ENCODE data around the gene MED12.
"Not testable (repeated sequence)": the region's sequence is repeated elsewhere in the genome, so short reads cannot be mapped to it uniquely, and the experiment has no call there.

MED12 gene

DNA sequence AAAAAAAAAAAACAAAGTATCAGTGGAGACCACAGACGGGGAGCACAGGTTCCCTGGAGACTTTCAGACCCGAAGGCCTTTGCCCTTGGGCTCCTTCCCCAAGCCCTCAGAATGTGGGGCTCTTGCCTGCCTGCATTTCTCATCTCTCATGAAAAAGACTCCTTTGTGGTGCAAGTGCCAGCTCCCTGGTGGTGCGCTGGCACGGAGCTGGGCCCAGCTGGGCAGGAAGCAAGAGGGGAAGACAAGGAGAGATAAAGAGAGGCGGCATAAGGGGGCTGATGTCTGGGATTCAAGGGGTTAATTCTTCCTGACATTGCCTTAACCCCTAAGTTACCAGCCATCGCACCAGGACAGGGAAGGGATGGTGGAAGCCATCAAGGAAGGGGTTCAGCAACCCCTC, 48.1 kb downstream of the MED12 start:
- DNase-seq: no peak

DNA sequence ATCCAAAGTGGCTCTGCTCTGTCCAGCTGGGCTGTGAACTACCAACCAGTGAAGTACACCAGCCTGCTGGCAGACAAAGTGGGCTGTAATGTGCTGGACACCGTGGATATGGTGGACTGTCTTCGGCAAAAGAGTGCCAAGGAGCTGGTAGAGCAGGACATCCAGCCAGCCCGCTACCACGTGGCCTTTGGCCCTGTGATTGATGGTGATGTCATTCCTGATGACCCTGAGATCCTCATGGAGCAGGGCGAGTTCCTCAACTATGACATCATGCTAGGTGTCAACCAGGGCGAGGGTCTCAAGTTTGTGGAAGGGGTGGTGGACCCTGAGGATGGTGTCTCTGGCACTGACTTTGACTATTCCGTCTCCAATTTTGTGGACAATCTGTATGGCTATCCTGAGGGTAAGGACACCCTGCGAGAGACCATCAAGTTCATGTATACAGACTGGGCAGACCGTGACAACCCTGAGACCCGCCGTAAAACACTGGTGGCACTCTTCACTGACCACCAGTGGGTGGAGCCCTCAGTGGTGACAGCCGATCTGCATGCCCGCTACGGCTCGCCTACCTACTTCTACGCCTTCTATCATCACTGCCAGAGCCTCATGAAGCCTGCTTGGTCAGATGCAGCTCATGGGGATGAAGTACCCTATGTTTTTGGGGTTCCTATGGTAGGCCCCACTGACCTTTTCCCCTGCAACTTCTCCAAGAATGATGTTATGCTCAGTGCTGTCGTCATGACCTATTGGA, 48.8 kb downstream of the MED12 start:
- DNase-seq: no peak

DNA sequence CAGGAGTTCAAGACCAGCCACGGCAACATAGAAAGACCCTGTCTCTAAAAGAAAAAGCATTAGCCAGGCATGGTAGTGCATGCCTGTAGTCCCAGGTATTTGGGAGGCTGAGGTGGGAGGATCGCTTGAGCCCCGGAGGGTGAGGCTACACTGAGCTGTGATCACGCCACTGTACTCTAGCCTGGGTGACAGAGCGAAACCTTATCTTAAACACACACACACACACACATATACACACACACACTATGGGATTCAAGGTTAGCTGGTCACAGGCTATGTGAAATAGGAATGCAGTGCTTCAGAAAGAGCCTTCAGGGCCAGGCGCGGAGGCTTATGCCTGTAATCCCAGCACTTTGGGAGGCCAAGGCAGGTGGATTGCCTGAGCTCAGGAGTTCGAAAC, 49.7 kb downstream of the MED12 start:
- no peak for DNase-seq

DNA sequence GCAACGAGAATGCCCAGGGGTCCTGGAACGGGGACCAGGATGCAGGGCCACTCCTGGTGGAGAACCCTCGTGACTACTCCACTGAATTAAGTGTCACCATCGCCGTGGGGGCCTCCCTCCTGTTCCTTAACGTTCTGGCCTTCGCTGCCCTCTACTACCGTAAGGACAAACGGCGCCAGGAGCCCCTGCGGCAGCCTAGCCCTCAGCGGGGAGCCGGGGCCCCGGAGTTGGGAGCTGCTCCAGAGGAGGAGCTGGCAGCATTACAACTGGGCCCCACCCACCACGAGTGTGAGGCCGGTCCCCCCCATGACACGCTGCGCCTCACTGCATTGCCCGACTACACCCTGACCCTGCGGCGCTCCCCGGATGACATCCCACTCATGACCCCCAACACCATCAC, 51.2 kb downstream of the MED12 start:
- no peak for DNase-seq

DNA sequence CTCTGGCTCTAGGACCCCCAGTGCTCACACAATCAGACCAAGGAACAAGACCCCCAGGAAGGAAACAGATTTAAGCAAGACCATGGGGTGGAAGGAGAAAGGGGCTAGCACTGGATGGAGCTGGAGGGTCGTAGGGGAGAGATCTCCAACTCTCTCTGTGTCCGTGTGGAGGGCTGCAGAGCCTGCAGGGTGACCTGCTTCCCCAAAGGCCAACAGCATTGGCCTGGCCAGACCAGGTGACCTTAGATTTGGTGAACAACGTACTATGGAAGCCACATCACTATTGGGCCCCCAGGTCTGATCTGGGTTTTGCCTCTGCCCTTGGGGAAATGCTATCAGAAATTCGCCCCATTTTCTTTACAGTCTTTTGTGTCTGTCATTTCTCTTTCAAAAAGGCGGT, 52.3 kb downstream of the MED12 start:
- DNase-seq: no peak

DNA sequence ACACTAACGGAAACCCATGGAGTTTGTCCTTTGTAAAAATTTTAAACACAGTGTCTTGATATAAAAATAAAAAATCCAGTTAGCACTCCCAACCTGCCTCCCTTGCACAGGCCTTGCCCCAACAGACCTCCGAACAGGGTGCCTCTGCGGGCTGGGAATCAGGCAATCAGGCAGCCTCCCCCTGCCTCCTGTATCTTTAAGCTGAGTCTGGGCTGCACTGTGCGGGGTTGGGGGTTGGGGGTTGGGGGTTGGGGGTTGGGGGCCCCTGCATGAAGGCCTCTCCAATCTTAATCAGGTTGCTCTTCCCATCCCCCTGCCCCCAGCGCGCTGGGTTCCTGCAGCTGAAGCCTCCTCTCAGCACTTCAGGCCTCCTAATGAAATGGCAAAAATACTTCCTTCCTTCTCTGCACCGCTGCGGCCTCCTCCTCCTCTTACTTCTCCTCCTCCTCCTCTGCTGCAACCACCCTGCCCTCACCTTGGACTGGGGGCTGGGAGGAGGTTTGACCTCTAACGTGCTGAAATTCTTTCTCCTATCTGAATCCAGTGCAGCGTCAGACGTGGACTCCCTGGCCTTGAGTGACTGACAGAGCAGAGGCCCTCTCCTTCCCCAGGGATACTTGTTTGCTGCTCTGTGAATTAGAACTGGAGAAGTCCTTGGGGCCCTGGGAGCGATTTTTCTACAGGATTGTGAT, 52.9 kb downstream of the MED12 start:
- no peak for DNase-seq

DNA sequence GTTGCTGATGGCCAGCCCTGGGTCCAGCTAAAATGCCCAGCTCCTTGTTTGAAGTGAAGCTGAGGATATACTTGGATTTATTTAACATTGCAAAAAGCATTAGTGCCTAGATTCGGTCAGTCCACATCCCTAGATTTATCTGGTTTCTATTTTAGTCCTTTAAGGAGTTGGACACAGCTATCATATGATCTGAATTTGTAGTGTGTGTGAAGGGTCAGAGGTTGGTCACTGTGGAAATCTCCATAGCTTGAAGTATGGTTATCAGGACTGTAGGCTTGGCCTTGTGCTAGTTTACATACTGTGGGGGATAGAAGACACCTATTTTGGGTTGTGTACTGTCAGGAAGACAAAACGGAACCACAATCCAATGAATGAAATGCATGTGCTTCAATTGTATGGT, 55.0 kb downstream of the MED12 start:
- no peak for DNase-seq

DNA sequence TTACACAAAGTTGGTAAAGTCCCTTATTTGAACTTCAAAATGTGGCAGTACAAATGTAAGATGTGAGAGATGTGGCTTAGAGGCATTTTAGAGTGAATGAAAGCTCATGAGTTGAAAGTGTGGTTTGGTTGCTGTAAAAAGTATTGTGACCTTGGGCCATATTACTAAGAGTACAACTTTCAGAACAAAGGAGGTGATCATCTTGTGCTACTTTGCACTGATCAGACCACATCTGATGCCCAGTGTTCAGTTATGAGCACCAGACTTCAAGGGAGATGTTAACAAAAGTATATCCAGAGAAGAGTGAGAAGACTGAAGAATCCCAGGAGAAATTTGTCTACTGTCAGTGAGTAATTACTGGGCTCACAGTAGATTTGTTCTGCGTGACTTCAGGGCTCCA, 56.4 kb downstream of the MED12 start:
- no peak for DNase-seq

DNA sequence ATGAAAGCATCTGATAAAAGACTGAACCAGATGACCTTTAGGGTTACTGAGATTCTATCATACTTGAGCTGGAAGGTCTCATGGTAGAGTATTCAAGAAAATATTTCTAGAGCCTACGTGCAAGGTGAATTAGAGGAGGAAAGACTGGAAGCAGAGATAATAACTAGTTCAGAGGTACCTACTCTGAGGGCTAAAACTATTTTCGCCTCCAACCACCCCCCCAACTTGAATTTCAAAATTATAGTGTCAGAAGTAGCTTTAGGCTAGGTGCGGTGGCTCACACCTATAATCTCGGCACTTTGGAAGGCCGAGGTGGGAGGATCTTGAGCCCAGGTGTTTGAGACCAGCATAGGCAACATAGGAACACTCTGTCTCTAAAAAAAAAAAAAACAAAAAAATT, 57.1 kb downstream of the MED12 start:
- no peak for DNase-seq

DNA sequence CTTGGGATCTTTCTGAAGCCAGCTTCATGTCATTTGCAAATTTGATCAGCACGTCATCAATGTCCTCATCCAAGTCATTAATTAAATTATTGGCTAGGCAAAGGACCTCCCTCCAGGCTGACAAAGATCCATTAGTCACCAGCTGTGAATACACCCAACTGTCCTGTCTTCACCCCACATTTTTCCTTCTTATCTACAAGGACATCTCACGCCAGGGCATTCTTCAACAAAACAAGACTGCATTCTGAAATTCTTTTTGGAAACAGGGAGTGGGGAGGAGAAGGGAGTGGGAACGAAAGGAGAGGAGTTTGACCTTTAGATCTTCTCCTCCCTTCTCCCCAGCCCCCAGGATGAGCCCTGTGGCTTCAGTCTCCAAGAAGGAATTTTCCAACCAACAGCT, 58.9 kb downstream of the MED12 start:
- DNase-seq: no peak

DNA sequence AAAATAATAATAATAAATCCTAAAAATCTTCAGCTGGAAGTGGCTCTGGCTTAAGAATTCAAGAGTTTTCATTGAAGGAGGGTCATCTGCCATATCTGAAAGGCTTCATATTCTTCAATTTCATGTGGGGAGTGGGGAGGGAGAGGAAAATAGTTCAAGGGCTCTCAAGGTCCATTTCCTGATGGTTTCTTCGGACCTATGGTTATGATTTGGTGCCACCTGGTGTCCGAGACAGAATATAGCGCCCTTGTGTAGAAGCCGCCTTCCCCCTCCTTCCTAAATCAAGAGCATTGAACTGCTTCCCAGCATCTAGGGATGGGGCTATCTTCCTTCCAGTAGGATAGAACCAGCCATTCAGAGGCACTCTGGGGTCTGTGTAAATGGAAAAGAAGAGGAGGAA, 60.5 kb downstream of the MED12 start:
- DNase-seq: no peak

DNA sequence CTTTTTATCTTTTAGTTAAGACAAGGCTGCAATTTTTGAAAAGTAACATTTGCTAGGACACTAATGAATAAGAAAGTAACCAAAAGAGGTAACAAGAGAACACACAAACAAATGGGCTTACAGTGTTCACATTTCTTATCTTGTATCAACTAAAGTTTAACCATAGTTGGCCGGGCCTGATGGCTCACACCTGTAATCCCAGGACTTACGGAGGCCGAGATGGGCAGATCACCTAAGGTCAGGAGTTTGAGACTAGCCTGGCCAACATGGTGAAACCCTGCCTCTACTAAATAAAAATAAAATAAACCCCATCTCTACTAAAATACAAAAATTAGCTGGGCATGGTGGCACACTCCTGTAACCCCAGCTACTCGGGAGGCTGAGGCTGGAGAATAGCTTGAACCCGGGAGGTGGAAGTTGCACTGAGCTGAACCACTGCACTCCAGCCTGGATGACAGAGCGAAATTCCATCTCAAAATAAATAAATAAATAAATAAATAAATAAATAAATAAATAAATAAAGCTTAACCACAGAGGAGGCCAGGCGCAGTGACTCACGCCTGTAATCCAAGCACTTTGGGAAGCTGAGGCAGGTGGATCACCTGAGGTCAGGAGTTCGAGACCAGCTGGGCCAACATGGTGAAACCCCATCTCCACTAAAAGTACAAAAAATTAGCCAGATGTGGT, 62.3 kb downstream of the MED12 start:
- DNase-seq: not testable (repeated sequence)

DNA sequence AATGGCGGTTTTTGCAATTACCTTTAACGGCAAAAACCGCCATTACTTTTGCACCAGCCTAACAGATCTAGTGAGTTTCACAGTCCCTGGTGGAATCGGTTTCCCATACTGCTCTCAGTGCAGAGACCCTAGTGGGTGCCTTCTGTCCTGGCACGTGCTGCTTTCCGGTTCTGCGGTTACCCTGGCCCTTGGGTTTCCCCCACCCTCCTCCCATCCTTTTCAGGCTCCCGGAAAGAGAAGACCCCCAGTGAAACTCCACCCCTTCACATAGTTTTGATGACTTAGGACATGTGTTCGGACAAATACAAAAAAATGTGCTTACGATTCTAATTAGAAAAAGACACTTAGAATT, 63.1 kb downstream of the MED12 start:
- DNase-seq: no peak

DNA sequence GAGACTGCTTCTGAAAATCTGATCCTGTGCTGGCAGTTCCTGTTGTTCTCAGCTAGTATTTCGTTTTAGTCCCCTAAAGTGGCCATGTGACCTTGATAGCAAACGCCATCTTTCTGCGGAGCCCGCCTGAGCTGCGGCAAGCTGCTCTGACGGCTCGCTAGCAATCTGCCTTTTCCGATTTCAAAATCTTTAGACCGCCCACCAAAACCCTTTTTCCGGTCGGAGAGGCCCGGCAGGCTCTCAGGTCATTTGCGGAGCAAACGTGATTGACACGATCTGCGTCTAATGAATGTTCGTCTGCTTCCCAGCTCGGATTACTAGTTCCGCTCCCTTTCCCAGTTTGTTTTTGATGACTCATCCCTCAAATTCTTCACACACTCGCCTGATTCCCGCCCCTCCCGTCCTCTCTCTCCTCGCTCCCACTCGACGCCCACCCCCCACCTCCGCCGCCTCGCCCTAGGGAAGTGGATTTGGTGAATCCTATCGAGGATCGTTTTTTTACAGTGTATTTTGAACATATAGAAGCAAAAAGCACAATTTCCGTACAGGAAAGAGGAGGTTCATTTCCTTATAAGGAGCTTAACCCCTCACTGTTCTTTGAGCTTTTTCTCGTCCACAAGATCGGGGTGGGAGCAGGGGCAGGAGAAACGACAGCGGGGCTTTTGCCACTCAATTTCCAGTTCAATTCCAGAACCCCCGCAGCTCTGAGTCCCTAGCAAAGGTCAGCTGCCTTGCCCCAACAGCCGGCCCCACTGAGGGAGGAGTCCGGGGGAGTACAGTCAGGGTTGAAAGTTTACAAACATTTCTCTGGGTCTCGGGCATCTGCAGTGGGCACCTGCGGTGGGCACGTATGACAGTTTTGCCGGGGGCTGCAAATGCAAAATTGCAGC, 63.8 kb downstream of the MED12 start:
- peak; percentile 30 for DNase-seq

DNA sequence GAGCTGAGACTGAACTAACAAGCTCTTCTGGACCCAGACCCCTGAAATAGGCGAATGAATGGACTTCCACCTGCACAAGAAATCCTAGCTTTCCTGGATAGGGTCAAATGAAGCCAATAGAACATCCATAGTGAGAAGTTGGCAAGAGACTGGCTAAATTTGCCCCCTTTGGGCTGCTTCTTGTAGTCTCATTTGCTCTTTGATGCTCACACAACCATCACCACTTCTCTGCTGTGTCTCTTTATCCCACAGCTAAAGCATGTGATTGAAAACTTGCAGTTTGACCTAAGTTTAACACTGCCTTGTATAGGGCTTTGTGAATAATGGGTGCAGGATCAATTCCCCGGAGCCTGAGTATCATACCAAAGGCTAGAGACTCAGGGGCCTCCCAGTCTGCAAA, 64.5 kb downstream of the MED12 start:
- DNase-seq: no peak

DNA sequence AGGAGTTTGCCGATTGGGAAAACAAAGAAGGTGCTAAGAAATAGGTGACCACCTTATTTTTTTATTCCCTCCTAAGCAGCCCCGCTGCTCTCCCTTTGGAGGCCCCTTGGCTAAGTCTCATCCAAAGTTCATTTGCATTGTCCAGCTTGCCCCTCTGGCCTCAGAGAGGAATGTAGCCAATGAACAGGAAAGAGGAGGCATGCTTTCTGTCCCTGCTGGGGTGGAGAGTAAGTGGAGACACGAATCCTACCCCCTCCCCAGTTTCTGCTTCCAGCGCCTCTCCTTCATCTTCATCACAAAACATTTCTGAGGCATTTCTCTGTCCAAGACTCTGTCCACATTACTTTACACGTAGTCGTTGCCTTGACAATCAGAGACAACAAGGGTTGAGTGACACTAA, 64.9 kb downstream of the MED12 start:
- no peak for DNase-seq

DNA sequence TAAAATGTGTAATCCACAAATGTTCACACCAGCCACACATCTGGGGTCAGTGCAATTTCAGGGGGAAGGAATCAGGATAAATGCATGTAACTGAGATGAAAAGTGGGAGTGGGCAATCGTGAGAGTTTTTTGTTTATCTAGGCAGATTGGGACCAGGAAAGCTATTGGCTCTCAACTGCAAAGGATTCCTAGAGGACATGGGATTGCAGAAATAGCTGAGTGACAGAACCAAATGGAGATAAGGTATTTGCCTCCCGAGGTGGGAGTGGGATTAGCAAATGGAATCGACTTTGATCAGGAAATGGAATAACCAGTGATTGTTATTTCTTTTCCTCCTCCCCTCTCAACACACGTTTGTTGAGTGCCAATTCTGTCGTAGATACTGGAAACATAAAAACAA, 65.7 kb downstream of the MED12 start:
- no peak for DNase-seq

DNA sequence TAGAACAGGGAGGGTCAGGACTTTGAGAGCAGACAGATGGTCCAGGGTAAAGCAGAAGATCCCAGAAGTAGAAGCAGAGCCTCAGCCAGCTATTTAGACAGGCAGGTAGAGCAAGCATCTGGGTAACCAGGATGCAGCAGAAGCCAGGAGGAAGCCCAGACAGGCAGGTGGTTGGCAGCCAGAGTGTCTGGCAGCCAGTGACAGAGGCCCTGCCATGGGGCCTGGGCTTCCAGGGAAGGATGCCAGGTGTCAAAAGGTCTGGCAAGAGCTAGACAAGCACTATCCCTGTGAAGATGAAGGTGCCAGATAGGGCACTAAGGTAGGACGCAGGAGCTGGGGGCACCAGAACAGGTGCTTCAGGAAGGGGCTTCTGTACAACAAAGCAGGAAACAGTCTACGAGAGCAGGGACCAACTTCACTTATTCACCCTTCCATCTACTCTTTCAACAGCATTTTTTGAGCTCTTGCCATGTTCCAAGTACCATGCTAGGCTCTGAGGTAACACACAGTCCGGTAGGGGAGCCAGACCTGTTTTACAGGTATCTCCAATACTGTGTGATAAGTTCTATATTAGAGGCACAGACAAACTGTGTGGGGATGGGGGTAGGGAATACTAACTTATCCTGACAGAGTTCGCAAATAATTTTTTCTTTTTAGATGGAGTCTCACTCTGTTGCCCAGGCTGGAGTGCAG, 66.6 kb downstream of the MED12 start:
- DNase-seq: no peak

DNA sequence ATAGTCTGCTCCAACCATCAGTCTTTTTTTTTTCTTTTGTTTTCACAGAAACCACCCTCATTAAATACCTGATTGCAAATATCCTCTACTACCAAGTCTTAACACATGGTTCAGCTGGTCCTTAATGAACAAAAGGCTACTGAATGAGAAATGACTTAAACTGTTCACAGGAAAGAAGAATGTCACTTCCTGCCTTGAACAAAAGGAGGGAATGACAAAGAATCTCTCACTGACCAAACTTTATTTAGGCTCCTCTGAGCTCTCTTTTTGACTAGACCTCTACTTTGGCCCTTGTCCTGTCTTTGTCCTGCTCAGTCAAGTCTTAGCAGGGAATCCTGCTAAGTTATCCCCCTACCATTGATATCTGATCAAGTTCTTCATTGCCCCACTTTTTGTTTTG, 72.9 kb downstream of the MED12 start:
- DNase-seq: no peak
